ENCODE measurements around the gene CLIP2.

DNA sequence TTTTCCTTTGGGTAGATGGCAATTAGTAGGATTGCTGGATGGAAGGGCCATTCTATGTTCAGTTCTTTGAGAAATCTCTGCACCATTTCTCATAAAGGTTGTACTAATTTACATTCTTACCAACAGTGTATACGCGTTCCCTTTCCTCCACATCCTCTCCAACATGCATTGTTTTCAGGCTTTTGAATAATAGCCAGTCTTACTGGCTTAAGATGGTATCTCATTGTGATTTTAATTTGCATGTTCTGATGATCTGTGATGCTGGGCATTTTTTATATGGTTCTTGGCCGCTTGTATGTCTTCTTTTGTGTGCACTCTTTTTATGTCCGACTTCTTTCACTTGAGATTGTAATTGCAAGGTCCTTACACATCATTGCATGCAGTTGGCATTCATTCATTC lies 11.7 kb downstream of the CLIP2 start:
- no peak for TF ChIP-seq POLR2AphosphoS5 (IDR thresholded peaks at IDR 0.05; ENCODE audit: low read depth, low read length)
- TF ChIP-seq TAF1 (IDR thresholded peaks at IDR 0.05; ENCODE audit: borderline replicate concordance, low read depth, low read length): no peak

All from GM12892 (cell line).